ENCODE data around the gene AGAP1.

AGAP1 gene

GRCh38 chr2:235730115-235730514 is 236.3 kb downstream of the AGAP1 start:
- no peak for TF ChIP-seq CTCF (IDR thresholded peaks at IDR 0.05)

- TF ChIP-seq CTCF (IDR thresholded peaks at IDR 0.05): no peak
These were observed 239.9 kb downstream of the AGAP1 start for GRCh38 chr2:235733761-235734160.

GRCh38 chr2:235734168-235734567 is 240.3 kb downstream of the AGAP1 start:
- no peak for TF ChIP-seq CTCF (IDR thresholded peaks at IDR 0.05)

GRCh38 chr2:235734688-235735231 is 240.9 kb downstream of the AGAP1 start:
- no peak for TF ChIP-seq CTCF (IDR thresholded peaks at IDR 0.05)

GRCh38 chr2:235737396-235737795 is 243.6 kb downstream of the AGAP1 start:
- no peak for TF ChIP-seq CTCF (IDR thresholded peaks at IDR 0.05)

GRCh38 chr2:235737840-235738239 is 244.0 kb downstream of the AGAP1 start:
- TF ChIP-seq CTCF (IDR thresholded peaks at IDR 0.05): no peak

GRCh38 chr2:235739704-235740415 is 246.0 kb downstream of the AGAP1 start:
- no peak for TF ChIP-seq CTCF (IDR thresholded peaks at IDR 0.05)

Measured in LNCAP (cell line).